SIG-M5 treated with dmso at 0.1 percent for 504 hours (cell line): ENCODE data around the gene HOXC4.
"Not testable (repeated sequence)": the region's sequence is repeated elsewhere in the genome, so short reads cannot be mapped to it uniquely, and the experiment has no call there.

Experiments
- DNase-seq: peaks from one replicate; lab custom pipeline; 2025; ENCODE audit not compliant: unreplicated experiment; lab: John Stamatoyannopoulos, UW

The HOXC4 gene

GRCh38 chr12:54081581-54082396 is 28.2 kb downstream of the HOXC4 start:
- DNase-seq, result not testable (repeated sequence)

GRCh38 chr12:54082397-54082892 is 28.8 kb downstream of the HOXC4 start:
- DNase-seq, result no peak

- not testable (repeated sequence) for DNase-seq
Measured at GRCh38 chr12:54088011-54088410, 34.4 kb downstream of the HOXC4 start.

- DNase-seq, result not testable (repeated sequence)
Measured at GRCh38 chr12:54089465-54089864, 35.8 kb downstream of the HOXC4 start.

GRCh38 chr12:54090312-54090711 is 36.7 kb downstream of the HOXC4 start:
- not testable (repeated sequence) for DNase-seq

GRCh38 chr12:54092943-54093342 is 39.3 kb downstream of the HOXC4 start:
- not testable (repeated sequence) for DNase-seq

GRCh38 chr12:54095928-54096327 is 42.3 kb downstream of the HOXC4 start:
- DNase-seq, result not testable (repeated sequence)

- not testable (repeated sequence) for DNase-seq
Measured at GRCh38 chr12:54098644-54099043, 45.0 kb downstream of the HOXC4 start.

- not testable (repeated sequence) for DNase-seq
Measured at GRCh38 chr12:54100588-54100987, 47.0 kb downstream of the HOXC4 start.

GRCh38 chr12:54102223-54102622 is 48.6 kb downstream of the HOXC4 start:
- DNase-seq, result not testable (repeated sequence)

GRCh38 chr12:54103827-54104226 is 50.2 kb downstream of the HOXC4 start:
- DNase-seq, result not testable (repeated sequence)
